MM.1S (cell line): ENCODE results near the gene LMF1.

Experiments used
- DNase-seq: peaks from one replicate; pipeline ENCODE4 v3.0.0-alpha.2; 2015
- H2AFZ ChIP-seq: fragments of 300-600 bp; sonication (generic); 2 replicates; pipeline ENCODE4 v1.6.0; 2016; ENCODE audit warnings: antibody characterized with exemption, low read length
- H3F3A ChIP-seq: fragments of 300-600 bp; sonication (generic); 2 replicates; pipeline ENCODE4 v1.6.1; 2016; ENCODE audit warnings: mild to moderate bottlenecking, antibody characterized with exemption, low read length, moderate library complexity, mixed read lengths; ENCODE audit not compliant: insufficient read depth
- H3K27ac ChIP-seq: fragments of 300-600 bp; sonication (generic); 2 replicates; pipeline ENCODE4 v1.5.1; 2016; ENCODE audit warnings: mild to moderate bottlenecking, low read length
- H3K27me3 ChIP-seq: fragments of 300-600 bp; sonication (generic); replicated peaks from 2 replicates; pipeline ENCODE4 v1.6.0; 2016; ENCODE audit warnings: low read length; ENCODE audit not compliant: insufficient read depth
- H3K36me3 ChIP-seq: fragments of 300-600 bp; sonication (generic); replicated peaks from 2 replicates; pipeline ENCODE4 v1.6.1; 2016; ENCODE audit warnings: mild to moderate bottlenecking, low read length, mixed read lengths; ENCODE audit not compliant: insufficient read depth
- H3K4me1 ChIP-seq: fragments of 300-600 bp; sonication (generic); 2 replicates; pipeline ENCODE4 v1.6.1; 2016; ENCODE audit warnings: low read length, mixed read lengths
- H3K4me2 ChIP-seq: fragments of 300-600 bp; sonication (generic); 2 replicates; pipeline ENCODE4 v1.6.0; 2016; ENCODE audit warnings: low read depth, low read length
- H3K4me3 ChIP-seq: fragments of 300-600 bp; sonication (generic); 2 replicates; pipeline ENCODE4 v1.5.1; 2016; ENCODE audit warnings: low read length, mixed read lengths
- H3K79me2 ChIP-seq: fragments of 300-600 bp; sonication (generic); 2 replicates; pipeline ENCODE4 v1.6.1; 2016; ENCODE audit warnings: mixed run types, low read length, mixed read lengths
- H3K9ac ChIP-seq: fragments of 300-600 bp; sonication (generic); 2 replicates; pipeline ENCODE4 v1.6.1; 2016; ENCODE audit warnings: low read length, mixed read lengths
- H3K9me2 ChIP-seq: fragments of 300-600 bp; sonication (generic); replicated peaks from 2 replicates; pipeline ENCODE4 v1.6.1; 2016; ENCODE audit warnings: mild to moderate bottlenecking, low read length, mixed read lengths; ENCODE audit not compliant: insufficient read depth
- H3K9me3 ChIP-seq: fragments of 300-600 bp; sonication (generic); replicated peaks from 2 replicates; pipeline ENCODE4 v1.6.1; 2016; ENCODE audit warnings: mild to moderate bottlenecking, low read length, mixed read lengths; ENCODE audit not compliant: insufficient read depth
- H4K20me1 ChIP-seq: fragments of 300-600 bp; sonication (generic); 2 replicates; pipeline ENCODE4 v1.6.1; 2016; ENCODE audit warnings: mild to moderate bottlenecking, low read length, moderate library complexity, mixed read lengths; ENCODE audit not compliant: insufficient read depth
- EZH2 ChIP-seq: fragments of 300-600 bp; sonication (generic); optimal IDR thresholded peaks from 2 replicates; pipeline ENCODE3; 2017; ENCODE audit warnings: low read depth, mild to moderate bottlenecking, antibody characterized with exemption, low read length, mixed read lengths
- EZH2phosphoT487 ChIP-seq: fragments of 300-600 bp; sonication (generic); IDR thresholded peaks from 2 replicates; pipeline ENCODE4 v1.6.1; 2018; ENCODE audit warnings: antibody characterized with exemption, low read length
- TF ChIP-seq, protein P1 (sequence below): fragments of 300-600 bp; sonication (generic); IDR thresholded peaks from 2 replicates; pipeline ENCODE4 v1.5.1; 2016; ENCODE audit warnings: antibody characterized with exemption, low read length, mixed read lengths

The LMF1 gene

GRCh38 chr16:901149-901548 is 69.6 kb downstream of the LMF1 start:
- H4K20me1 ChIP-seq, result no peaks in the 10 kb centered on the region
- no peaks in the 10 kb centered on the region for H3F3A ChIP-seq
- H3K4me2 ChIP-seq, result no peak overlapping the region
- DNase-seq, result no peak
- no peak overlapping the region for H3K27ac ChIP-seq
- no peaks in the 10 kb centered on the region for H3K79me2 ChIP-seq
- no peak overlapping the region for H2AFZ ChIP-seq
- no peak for TF ChIP-seq EZH2phosphoT487
- TF ChIP-seq, protein P1, sequence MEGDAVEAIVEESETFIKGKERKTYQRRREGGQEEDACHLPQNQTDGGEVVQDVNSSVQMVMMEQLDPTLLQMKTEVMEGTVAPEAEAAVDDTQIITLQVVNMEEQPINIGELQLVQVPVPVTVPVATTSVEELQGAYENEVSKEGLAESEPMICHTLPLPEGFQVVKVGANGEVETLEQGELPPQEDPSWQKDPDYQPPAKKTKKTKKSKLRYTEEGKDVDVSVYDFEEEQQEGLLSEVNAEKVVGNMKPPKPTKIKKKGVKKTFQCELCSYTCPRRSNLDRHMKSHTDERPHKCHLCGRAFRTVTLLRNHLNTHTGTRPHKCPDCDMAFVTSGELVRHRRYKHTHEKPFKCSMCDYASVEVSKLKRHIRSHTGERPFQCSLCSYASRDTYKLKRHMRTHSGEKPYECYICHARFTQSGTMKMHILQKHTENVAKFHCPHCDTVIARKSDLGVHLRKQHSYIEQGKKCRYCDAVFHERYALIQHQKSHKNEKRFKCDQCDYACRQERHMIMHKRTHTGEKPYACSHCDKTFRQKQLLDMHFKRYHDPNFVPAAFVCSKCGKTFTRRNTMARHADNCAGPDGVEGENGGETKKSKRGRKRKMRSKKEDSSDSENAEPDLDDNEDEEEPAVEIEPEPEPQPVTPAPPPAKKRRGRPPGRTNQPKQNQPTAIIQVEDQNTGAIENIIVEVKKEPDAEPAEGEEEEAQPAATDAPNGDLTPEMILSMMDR, result no peak
- no peak for TF ChIP-seq EZH2
- H3K36me3 ChIP-seq, result no peaks in the 10 kb centered on the region
- no peaks in the 10 kb centered on the region for H3K4me1 ChIP-seq
- H3K27me3 ChIP-seq, result peaks cover 61% of the 10 kb centered on the region
- no peaks in the 10 kb centered on the region for H3K9me3 ChIP-seq
- no peak overlapping the region for H3K9ac ChIP-seq
- H3K4me3 ChIP-seq, result no peak overlapping the region
- H3K9me2 ChIP-seq, result no peaks in the 10 kb centered on the region

DNA sequence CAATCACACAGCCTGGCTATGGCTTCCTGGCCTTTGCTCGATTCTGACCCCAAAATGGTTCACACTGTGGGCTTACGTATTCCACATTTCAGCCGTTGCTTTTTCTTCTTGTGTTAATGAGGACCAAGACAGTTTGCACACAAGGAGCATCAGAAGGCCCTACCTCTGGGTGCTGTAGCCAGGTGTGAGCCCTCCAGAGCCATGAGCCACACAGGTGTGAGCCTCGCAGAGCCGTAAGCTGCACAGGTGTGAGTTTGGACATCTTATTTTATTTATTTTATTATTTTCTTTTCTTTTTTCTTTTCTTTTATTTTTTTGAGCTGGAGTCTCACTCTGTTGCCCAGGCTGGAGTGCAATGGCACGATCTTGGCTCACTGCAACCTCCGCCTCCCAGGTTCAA is 70.6 kb downstream of the LMF1 start:
- Histone ChIP-seq H3K79me2 (no peaks in the 10 kb centered on the region), H3K9ac (no peak overlapping the region), H3K4me1 (no peaks in the 10 kb centered on the region), H3K36me3 (no peaks in the 10 kb centered on the region), H2AFZ (no peak overlapping the region), H3K9me3 (no peaks in the 10 kb centered on the region), H3K27me3 (peaks cover 54% of the 10 kb centered on the region), H3K9me2 (no peaks in the 10 kb centered on the region), H4K20me1 (no peaks in the 10 kb centered on the region), H3F3A (no peaks in the 10 kb centered on the region), H3K27ac (no peak overlapping the region), H3K4me3 (no peak overlapping the region), H3K4me2 (no peak overlapping the region)
- DNase-seq, result no peak
- TF ChIP-seq EZH2phosphoT487, result no peak
- TF ChIP-seq EZH2, result no peak

DNA sequence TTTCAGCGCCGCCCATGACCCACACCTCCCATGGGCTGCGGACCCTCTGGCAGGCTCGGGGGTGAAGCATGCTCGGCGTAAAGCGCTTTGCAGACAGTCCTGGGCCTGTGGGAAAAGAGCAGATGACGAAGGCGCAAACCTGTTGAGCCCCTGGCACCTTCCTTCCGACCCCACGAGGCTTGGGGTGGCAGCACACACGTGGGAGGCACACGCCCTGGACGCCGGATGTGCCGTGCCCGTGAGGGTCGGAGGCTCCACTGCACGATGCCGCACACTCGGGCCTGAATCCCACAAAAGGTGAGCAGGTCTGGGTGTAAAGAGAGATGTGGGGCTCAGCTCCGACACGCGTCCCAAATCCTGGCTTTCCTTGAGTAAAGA is 71.1 kb downstream of the LMF1 start:
- DNase-seq, result no peak
- Histone ChIP-seq H3F3A (no peaks in the 10 kb centered on the region), H3K4me3 (no peak overlapping the region), H3K27ac (no peak overlapping the region), H3K79me2 (no peaks in the 10 kb centered on the region), H4K20me1 (no peaks in the 10 kb centered on the region), H3K9me3 (no peaks in the 10 kb centered on the region), H2AFZ (no peak overlapping the region), H3K27me3 (peaks cover 59% of the 10 kb centered on the region), H3K36me3 (no peaks in the 10 kb centered on the region), H3K9me2 (no peaks in the 10 kb centered on the region), H3K4me2 (no peak overlapping the region), H3K9ac (no peak overlapping the region), H3K4me1 (no peaks in the 10 kb centered on the region)
- TF ChIP-seq EZH2phosphoT487 (no peak), EZH2 (no peak)
- TF ChIP-seq, protein P1, result no peak

- TF ChIP-seq EZH2 (no peak), EZH2phosphoT487 (no peak)
- TF ChIP-seq, protein P1, result no peak
- Histone ChIP-seq H3K9ac (no peak overlapping the region), H3K27ac (no peak overlapping the region), H3K27me3 (peaks cover 60% of the 10 kb centered on the region), H3K9me2 (no peaks in the 10 kb centered on the region), H3K79me2 (no peaks in the 10 kb centered on the region), H3K4me1 (no peaks in the 10 kb centered on the region), H4K20me1 (no peaks in the 10 kb centered on the region), H3K9me3 (no peaks in the 10 kb centered on the region), H3K4me2 (no peak overlapping the region), H3F3A (no peaks in the 10 kb centered on the region), H3K36me3 (no peaks in the 10 kb centered on the region), H3K4me3 (no peak overlapping the region), H2AFZ (no peak overlapping the region)
- DNase-seq, result no peak
Measured at GRCh38 chr16:898761-899682, 71.8 kb downstream of the LMF1 start.
